ENCODE measurements around the gene SNX27. TPM values are rescaled to one million over a fixed set of nuclear protein-coding genes. Genes with fewer than 3 reads are reported as not detected.
"Not testable (repeated sequence)": the region's sequence is repeated elsewhere in the genome, so short reads cannot be mapped to it uniquely, and the experiment has no call there.

Gene SNX27
- total and polyA plus RNA-seq, 4 donors = 4.3 to 19.7 (median 10.5) TPM

DNA sequence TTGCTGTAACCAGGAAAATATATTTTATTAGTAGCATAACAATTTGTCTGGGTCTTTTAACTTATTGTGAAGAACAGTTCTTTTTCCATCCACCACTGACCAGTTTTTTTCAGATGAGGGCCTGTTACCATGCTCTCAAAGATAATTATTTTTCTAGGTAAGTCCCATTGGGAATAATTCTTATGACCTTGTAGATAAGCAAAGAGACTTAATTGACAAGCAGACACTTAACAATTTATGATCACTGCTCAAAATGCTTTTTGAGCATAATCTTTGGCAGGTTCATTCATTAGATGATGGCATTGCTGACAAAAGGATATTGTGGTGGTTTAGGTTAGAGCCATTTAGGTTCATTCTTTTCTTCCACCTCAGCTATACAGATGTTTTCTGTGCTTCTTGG is 6.6 kb downstream of the SNX27 start:
- no peak for TF ChIP-seq RAD21 (IDR thresholded peaks at IDR 0.05)
- no peak for TF ChIP-seq YY1 (IDR thresholded peaks at IDR 0.05)
- TF ChIP-seq TAF1 (conservative IDR thresholded peaks at IDR 0.05) = no peak
- TF ChIP-seq NR2F2 (IDR thresholded peaks at IDR 0.05) = no peak
- TF ChIP-seq HNF4A (conservative IDR thresholded peaks at IDR 0.05) = no peak
- no peak for TF ChIP-seq ZBTB33 (IDR thresholded peaks at IDR 0.05)
- TF ChIP-seq, protein P1, sequence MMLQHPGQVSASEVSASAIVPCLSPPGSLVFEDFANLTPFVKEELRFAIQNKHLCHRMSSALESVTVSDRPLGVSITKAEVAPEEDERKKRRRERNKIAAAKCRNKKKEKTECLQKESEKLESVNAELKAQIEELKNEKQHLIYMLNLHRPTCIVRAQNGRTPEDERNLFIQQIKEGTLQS (IDR thresholded peaks at IDR 0.05) = no peak
- TF ChIP-seq JUND (IDR thresholded peaks at IDR 0.05) = no peak
- TF ChIP-seq, protein P2, sequence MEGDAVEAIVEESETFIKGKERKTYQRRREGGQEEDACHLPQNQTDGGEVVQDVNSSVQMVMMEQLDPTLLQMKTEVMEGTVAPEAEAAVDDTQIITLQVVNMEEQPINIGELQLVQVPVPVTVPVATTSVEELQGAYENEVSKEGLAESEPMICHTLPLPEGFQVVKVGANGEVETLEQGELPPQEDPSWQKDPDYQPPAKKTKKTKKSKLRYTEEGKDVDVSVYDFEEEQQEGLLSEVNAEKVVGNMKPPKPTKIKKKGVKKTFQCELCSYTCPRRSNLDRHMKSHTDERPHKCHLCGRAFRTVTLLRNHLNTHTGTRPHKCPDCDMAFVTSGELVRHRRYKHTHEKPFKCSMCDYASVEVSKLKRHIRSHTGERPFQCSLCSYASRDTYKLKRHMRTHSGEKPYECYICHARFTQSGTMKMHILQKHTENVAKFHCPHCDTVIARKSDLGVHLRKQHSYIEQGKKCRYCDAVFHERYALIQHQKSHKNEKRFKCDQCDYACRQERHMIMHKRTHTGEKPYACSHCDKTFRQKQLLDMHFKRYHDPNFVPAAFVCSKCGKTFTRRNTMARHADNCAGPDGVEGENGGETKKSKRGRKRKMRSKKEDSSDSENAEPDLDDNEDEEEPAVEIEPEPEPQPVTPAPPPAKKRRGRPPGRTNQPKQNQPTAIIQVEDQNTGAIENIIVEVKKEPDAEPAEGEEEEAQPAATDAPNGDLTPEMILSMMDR (IDR thresholded peaks at IDR 0.05; ENCODE audit: low read depth, low read length, missing input control) = no peak
- TF ChIP-seq RXRA (IDR thresholded peaks at IDR 0.05) = no peak
- no peak for TF ChIP-seq HNF4G (IDR thresholded peaks at IDR 0.05)
- no peaks in the 10 kb centered on the region for H3K27me3 ChIP-seq (ENCODE audit: control insufficient read depth in 4 of 4, insufficient read depth in 4 of 4, low read length in 3 of 4)
- peaks cover 0 to 2% (median 0%) of the 10 kb centered on the region in 4 donors for H3K36me3 ChIP-seq (ENCODE audit: control insufficient read depth in 4 of 4, insufficient read depth in 3 of 4, low read depth in 1 of 4, low read length in 3 of 4)
- no peak overlapping the region for H3K27ac ChIP-seq (ENCODE audit: low read depth in 1 of 2, low read length in 2 of 2)
- peaks cover 10 to 29% (median 21%) of the 10 kb centered on the region in 4 donors for H3K4me1 ChIP-seq (ENCODE audit: control insufficient read depth in 4 of 4, insufficient read depth in 4 of 4, low read length in 3 of 4)
- no peak overlapping the region for H3K9ac ChIP-seq (ENCODE audit: low read depth in 1 of 2, low read length in 2 of 2)
- H3K4me3 ChIP-seq (ENCODE audit: low read depth in 1 of 3, low read length in 3 of 3) = no peak overlapping the region
- DNase-seq (ENCODE audit: low spot score) = no peak
- H3K9me3 ChIP-seq (ENCODE audit: control insufficient read depth in 4 of 4, low read length in 3 of 4) = no peaks in the 10 kb centered on the region

- WGBS = 91% methylated on average over 6 of the region's 6 CpGs
- not testable (repeated sequence) for H3K9ac ChIP-seq (ENCODE audit: low read depth in 1 of 2, low read length in 2 of 2); H3K27me3 ChIP-seq (ENCODE audit: control insufficient read depth in 4 of 4, insufficient read depth in 4 of 4, low read length in 3 of 4); H3K36me3 ChIP-seq (ENCODE audit: control insufficient read depth in 4 of 4, insufficient read depth in 3 of 4, low read depth in 1 of 4, low read length in 3 of 4); H3K4me3 ChIP-seq (ENCODE audit: low read depth in 1 of 3, low read length in 3 of 3); H3K9me3 ChIP-seq (ENCODE audit: control insufficient read depth in 4 of 4, low read length in 3 of 4); DNase-seq (ENCODE audit: low spot score); H3K27ac ChIP-seq (ENCODE audit: low read depth in 1 of 2, low read length in 2 of 2)
- H3K4me1 ChIP-seq (ENCODE audit: control insufficient read depth in 4 of 4, insufficient read depth in 4 of 4, low read length in 3 of 4) = peaks cover 10 to 27% (median 20%) of the 10 kb centered on the region in 4 donors
Measured at GRCh38 chr1:151618996-151619395, 7.1 kb downstream of the SNX27 start.

DNA sequence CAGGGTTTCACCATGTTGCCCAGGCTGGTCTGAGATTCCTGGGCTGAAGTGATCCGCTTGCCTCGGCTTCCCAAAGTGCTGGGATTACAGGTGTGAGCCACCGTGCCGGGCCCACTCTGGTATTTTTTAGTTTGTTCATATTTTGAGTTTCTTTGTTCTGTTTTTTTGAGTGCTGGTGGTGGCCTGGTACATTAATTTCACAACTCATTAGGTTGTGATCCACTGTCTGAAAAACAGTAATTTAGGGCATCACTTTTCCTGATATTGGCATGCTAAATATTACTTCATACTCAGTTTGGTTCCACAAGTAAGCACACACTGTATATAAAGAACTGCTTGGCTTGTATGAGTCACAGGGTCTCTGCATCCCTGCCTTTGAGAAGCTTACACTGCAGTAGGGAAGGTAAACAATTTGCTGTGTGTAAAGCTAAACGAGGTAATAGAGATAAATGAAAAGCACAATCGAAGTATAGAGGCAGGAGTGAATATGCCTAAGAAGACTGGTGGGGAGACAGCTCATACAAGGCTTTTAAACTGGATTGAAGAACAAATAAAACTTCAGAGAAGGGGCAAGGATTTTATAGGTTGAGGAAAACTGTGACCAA is 7.7 kb downstream of the SNX27 start:
- WGBS = 68% methylated on average over 6 of the region's 6 CpGs
- no peak for DNase-seq (ENCODE audit: low spot score)
- Histone ChIP-seq H3K4me1 (ENCODE audit: control insufficient read depth in 4 of 4, insufficient read depth in 4 of 4, low read length in 3 of 4) (peaks cover 10 to 27% (median 20%) of the 10 kb centered on the region in 4 donors), H3K4me3 (ENCODE audit: low read depth in 1 of 3, low read length in 3 of 3) (no peak overlapping the region), H3K36me3 (ENCODE audit: control insufficient read depth in 4 of 4, insufficient read depth in 3 of 4, low read depth in 1 of 4, low read length in 3 of 4) (peaks cover 0 to 2% (median 0%) of the 10 kb centered on the region in 4 donors), H3K27me3 (ENCODE audit: control insufficient read depth in 4 of 4, insufficient read depth in 4 of 4, low read length in 3 of 4) (no peaks in the 10 kb centered on the region), H3K9me3 (ENCODE audit: control insufficient read depth in 4 of 4, low read length in 3 of 4) (no peaks in the 10 kb centered on the region), H3K9ac (ENCODE audit: low read depth in 1 of 2, low read length in 2 of 2) (no peak overlapping the region), H3K27ac (ENCODE audit: low read depth in 1 of 2, low read length in 2 of 2) (peak overlapping the region; percentile 13 to 38)
- TF ChIP-seq, protein P3, sequence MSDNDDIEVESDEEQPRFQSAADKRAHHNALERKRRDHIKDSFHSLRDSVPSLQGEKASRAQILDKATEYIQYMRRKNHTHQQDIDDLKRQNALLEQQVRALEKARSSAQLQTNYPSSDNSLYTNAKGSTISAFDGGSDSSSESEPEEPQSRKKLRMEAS (IDR thresholded peaks at IDR 0.05) = no peak
- no peak for TF ChIP-seq TAF1 (conservative IDR thresholded peaks at IDR 0.05)
- no peak for TF ChIP-seq FOXA1 (IDR thresholded peaks at IDR 0.05)
- TF ChIP-seq HNF4G (IDR thresholded peaks at IDR 0.05) = no peak
- no peak for TF ChIP-seq EGR1 (IDR thresholded peaks at IDR 0.05; ENCODE audit: low read depth in 2 of 2)
- TF ChIP-seq GABPA (IDR thresholded peaks at IDR 0.05 in 1 of 2, conservative IDR thresholded peaks at IDR 0.05 in 1 of 2) = no peak
- no peak for TF ChIP-seq ZBTB33 (IDR thresholded peaks at IDR 0.05)
- no peak for TF ChIP-seq SP1 (IDR thresholded peaks at IDR 0.05)
- TF ChIP-seq, protein P1 (IDR thresholded peaks at IDR 0.05) = no peak
- no peak for TF ChIP-seq RAD21 (IDR thresholded peaks at IDR 0.05)
- TF ChIP-seq NR2F2 (IDR thresholded peaks at IDR 0.05) = no peak
- no peak for TF ChIP-seq RXRA (IDR thresholded peaks at IDR 0.05)
- TF ChIP-seq FOXA2 (IDR thresholded peaks at IDR 0.05) = no peak
- no peak for TF ChIP-seq JUND (IDR thresholded peaks at IDR 0.05)
